ENCODE data around the gene FIGNL2.

Gene FIGNL2

DNA sequence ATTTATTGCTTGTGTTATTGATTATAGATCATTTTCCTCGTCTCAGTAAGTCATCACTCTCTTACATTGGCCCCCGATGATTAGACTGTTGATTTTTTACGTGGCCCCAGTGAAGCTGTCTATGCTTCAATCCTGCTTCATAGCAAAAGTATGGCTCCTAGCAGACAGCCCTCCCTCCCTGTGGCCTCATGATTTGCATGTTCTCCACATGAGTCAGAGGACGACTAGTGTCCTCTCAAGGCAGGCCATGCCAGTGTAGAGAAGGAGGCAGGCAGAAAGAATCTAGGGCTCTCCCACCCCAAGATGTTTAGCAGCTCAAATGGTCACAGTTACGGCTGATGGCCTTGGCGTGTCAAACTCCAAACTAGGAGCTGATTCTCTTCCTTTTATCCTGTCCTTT is 59.6 kb downstream of the FIGNL2 start:
- Histone ChIP-seq H3K9me3 (ENCODE audit: control insufficient read depth, low read length) (no peaks in the 10 kb centered on the region), H3K36me3 (ENCODE audit: control insufficient read depth, insufficient read depth, low read length) (no peaks in the 10 kb centered on the region), H3K4me1 (ENCODE audit: control insufficient read depth, insufficient read depth, low read length, poor library complexity, severe bottlenecking) (peaks cover 10% of the 10 kb centered on the region), H3K4me3 (ENCODE audit: extremely low read depth, insufficient read depth, low read length, poor library complexity, severe bottlenecking) (no peak overlapping the region), H3K27ac (ENCODE audit: low read depth, low read length, severe bottlenecking) (no peak overlapping the region)
- 72 to 85% methylated on average over 3 to 4 of the region's 6 CpGs for WGBS, 2 experiments (ENCODE audit: insufficient coverage in 2 of 2)

DNA sequence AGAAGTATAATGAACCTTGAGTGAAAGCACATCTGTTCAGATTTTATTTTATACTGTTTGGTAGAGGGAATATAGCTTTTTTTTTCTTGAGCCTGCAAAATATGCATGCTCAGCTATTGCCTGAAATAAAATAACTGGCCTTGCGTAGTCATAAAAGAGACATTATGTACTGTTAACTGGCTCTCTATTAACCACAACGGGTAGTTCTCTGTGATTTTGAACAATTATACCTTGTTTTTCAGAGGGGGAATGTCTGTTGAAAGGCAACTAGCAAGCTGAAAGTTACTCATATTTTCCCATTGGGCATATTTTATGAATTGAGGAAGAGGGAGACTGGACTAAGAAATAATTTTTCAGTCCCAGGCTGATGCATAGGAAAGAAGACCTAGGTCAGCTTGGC is 62.6 kb downstream of the FIGNL2 start:
- H3K36me3 ChIP-seq (ENCODE audit: control insufficient read depth, insufficient read depth, low read length) = no peaks in the 10 kb centered on the region
- H3K4me1 ChIP-seq (ENCODE audit: control insufficient read depth, insufficient read depth, low read length, poor library complexity, severe bottlenecking) = peaks cover 10% of the 10 kb centered on the region
- H3K4me3 ChIP-seq (ENCODE audit: extremely low read depth, insufficient read depth, low read length, poor library complexity, severe bottlenecking) = no peak overlapping the region
- H3K27ac ChIP-seq (ENCODE audit: low read depth, low read length, severe bottlenecking) = no peak overlapping the region
- H3K9me3 ChIP-seq (ENCODE audit: control insufficient read depth, low read length) = no peaks in the 10 kb centered on the region
- 92 to 100% methylated on average over 1 to 2 of the region's 2 CpGs for WGBS, 2 experiments (ENCODE audit: insufficient coverage in 2 of 2)

DNA sequence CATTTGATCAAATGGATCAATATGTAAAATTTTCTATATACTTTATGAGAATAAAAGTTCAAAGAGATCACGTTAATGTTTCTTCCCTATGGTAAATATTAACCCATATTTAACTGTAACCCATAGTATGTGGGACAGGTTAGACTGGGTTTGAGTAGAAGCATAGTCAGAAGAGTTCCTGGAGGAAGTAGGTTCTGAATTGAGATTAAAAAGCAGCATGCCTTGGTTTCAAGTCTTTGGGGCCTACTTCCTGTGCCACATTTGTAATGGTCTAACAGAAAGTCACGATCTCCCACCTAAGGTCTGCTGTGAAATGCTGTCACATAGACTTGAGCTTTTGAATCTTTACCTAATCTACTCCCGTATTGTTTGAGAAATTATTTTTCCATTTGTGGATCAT is 63.8 kb downstream of the FIGNL2 start:
- no peak overlapping the region for H3K27ac ChIP-seq (ENCODE audit: low read depth, low read length, severe bottlenecking)
- H3K4me1 ChIP-seq (ENCODE audit: control insufficient read depth, insufficient read depth, low read length, poor library complexity, severe bottlenecking) = peaks cover 10% of the 10 kb centered on the region
- no peaks in the 10 kb centered on the region for H3K9me3 ChIP-seq (ENCODE audit: control insufficient read depth, low read length)
- no peak overlapping the region for H3K4me3 ChIP-seq (ENCODE audit: extremely low read depth, insufficient read depth, low read length, poor library complexity, severe bottlenecking)
- no peaks in the 10 kb centered on the region for H3K36me3 ChIP-seq (ENCODE audit: control insufficient read depth, insufficient read depth, low read length)
- WGBS, 2 experiments (ENCODE audit: insufficient coverage in 2 of 2) = 86 to 100% methylated on average over 1 to 2 of the region's 3 CpGs

DNA sequence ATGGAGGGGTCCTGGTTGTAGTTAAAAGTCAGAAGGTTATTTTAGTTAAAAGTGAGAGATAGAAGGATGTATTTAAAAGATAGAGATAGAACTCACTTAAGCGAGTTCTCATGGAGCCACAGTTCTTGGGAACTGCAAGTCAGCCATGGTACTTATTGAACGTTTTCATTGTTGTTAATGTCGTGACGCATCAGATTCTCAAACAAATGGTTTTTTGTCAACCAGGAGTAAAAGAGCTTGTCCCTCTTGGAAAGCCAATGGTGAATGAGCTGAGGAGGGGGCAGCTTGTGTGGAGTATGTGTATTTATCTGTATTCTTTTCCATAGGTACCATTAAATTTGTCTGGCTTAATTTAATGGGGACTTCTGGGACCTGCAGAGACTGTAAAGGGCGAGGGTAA is 68.6 kb downstream of the FIGNL2 start:
- no peak overlapping the region for H3K27ac ChIP-seq (ENCODE audit: low read depth, low read length, severe bottlenecking)
- no peaks in the 10 kb centered on the region for H3K36me3 ChIP-seq (ENCODE audit: control insufficient read depth, insufficient read depth, low read length)
- no peaks in the 10 kb centered on the region for H3K9me3 ChIP-seq (ENCODE audit: control insufficient read depth, low read length)
- no peaks in the 10 kb centered on the region for H3K4me1 ChIP-seq (ENCODE audit: control insufficient read depth, insufficient read depth, low read length, poor library complexity, severe bottlenecking)
- WGBS, 2 experiments (ENCODE audit: insufficient coverage in 2 of 2) = 93 to 96% methylated on average over 4 to 5 of the region's 5 CpGs
- H3K4me3 ChIP-seq (ENCODE audit: extremely low read depth, insufficient read depth, low read length, poor library complexity, severe bottlenecking) = no peak overlapping the region

DNA sequence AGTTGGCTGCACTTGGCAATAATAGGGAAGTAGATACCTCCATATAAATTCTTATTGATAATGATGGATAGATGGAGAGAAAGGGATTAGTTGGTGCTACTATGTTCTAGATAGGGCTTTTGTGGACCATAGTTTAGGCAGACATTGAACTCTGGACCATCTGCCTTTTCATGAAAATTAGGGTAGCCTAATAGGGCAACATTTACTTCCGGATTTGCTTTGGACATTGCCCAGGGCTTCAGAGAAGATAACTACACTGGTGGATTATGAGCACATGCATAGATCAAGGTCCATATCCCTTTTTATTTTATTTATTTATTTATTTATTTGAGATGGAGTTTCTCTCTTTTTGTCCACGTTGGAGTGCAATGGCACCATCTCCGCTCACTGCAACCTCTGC is 70.5 kb downstream of the FIGNL2 start:
- 90% methylated on average over 2 of the region's 3 CpGs; no CpG with 5 or more reads in 1 of the 2 experiments for WGBS, 2 experiments (ENCODE audit: insufficient coverage in 2 of 2)
- no peaks in the 10 kb centered on the region for H3K9me3 ChIP-seq (ENCODE audit: control insufficient read depth, low read length)
- no peaks in the 10 kb centered on the region for H3K4me1 ChIP-seq (ENCODE audit: control insufficient read depth, insufficient read depth, low read length, poor library complexity, severe bottlenecking)
- no peak overlapping the region for H3K27ac ChIP-seq (ENCODE audit: low read depth, low read length, severe bottlenecking)
- no peaks in the 10 kb centered on the region for H3K36me3 ChIP-seq (ENCODE audit: control insufficient read depth, insufficient read depth, low read length)
- H3K4me3 ChIP-seq (ENCODE audit: extremely low read depth, insufficient read depth, low read length, poor library complexity, severe bottlenecking) = no peak overlapping the region

DNA sequence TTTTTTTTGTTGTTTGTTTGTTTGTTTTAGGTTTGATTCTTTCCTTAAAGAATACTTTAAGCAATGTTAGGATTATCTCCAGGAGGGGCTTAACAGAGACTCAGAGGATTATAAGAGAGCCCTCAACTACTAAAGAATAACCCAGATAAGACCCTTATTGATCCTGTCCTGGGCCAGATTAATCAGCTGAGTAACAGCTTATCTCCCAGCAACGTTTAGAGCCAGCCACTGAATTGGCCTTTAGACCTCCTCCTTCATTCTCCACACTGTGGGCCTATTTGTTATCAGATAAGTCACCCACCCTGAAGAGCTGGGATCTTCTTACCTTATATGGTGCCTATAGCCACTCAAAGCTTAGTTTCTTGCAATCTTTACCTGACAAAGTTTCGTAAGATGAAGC is 71.1 kb downstream of the FIGNL2 start:
- no peaks in the 10 kb centered on the region for H3K4me1 ChIP-seq (ENCODE audit: control insufficient read depth, insufficient read depth, low read length, poor library complexity, severe bottlenecking)
- 50 to 55% methylated on average over 1 of the region's 2 CpGs for WGBS, 2 experiments (ENCODE audit: insufficient coverage in 2 of 2)
- no peak overlapping the region for H3K27ac ChIP-seq (ENCODE audit: low read depth, low read length, severe bottlenecking)
- H3K36me3 ChIP-seq (ENCODE audit: control insufficient read depth, insufficient read depth, low read length) = no peaks in the 10 kb centered on the region
- no peak overlapping the region for H3K4me3 ChIP-seq (ENCODE audit: extremely low read depth, insufficient read depth, low read length, poor library complexity, severe bottlenecking)
- no peaks in the 10 kb centered on the region for H3K9me3 ChIP-seq (ENCODE audit: control insufficient read depth, low read length)

DNA sequence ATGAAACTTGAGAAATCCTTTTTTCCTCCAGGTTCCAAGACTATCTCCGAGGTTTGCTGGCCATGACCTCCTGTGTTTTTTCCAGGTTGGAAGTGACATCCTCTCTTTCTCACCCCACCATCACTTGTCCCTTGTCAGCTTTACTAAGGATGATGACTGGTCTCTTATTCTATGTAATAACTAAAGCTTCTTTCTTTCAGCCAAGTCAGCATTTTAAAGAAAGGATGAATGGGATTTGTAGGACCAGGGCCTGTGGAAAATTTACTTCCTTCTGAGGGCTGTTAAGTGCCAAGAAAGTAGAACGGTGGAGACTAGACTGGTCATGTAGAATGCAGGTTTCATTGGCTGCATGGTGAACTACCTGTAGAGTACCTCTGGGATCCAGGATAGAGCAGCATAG is 73.6 kb downstream of the FIGNL2 start:
- no peak overlapping the region for H3K27ac ChIP-seq (ENCODE audit: low read depth, low read length, severe bottlenecking)
- H3K4me1 ChIP-seq (ENCODE audit: control insufficient read depth, insufficient read depth, low read length, poor library complexity, severe bottlenecking) = no peaks in the 10 kb centered on the region
- H3K9me3 ChIP-seq (ENCODE audit: control insufficient read depth, low read length) = no peaks in the 10 kb centered on the region
- H3K36me3 ChIP-seq (ENCODE audit: control insufficient read depth, insufficient read depth, low read length) = no peaks in the 10 kb centered on the region
- WGBS, 2 experiments (ENCODE audit: insufficient coverage in 2 of 2) = 82 to 100% methylated on average over 2 of the region's 2 CpGs
- no peak overlapping the region for H3K4me3 ChIP-seq (ENCODE audit: extremely low read depth, insufficient read depth, low read length, poor library complexity, severe bottlenecking)

DNA sequence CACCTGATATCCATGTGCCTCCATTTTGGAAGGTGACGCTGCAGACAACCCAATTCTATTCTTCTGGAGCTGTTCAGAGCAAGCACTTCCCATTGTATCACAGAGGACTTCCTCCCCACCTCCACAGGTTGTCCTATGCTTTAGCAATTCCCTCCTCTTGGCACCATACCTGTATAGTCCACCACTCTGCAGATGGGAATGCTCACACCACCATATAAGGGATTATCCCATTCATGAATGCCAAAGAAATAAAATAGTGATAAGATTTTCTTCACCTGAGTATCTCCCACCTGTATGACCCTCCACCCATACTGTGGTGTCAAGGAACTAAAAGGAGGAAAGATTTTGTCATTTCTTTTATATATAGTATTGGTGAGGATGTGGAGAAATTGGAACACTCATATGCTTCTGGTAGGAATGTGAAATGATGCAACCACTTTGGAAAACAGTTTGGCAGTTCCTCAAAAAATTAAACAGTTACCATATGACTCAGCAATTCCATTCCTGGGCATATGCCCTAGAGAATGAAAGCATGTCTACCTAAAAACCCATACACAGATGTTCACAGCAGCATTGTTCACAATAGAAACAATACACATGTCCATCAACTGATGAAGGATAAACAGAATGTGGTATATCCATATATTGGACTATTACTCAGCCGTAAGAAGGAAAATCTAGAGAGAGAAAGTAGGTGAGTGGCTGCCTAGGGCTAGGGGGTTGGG is 75.2 kb downstream of the FIGNL2 start:
- H3K27ac ChIP-seq (ENCODE audit: low read depth, low read length, severe bottlenecking) = no peak overlapping the region
- WGBS, 2 experiments (ENCODE audit: insufficient coverage in 2 of 2) = 92% methylated on average over 2 of the region's 2 CpGs; no CpG with 5 or more reads in 1 of the 2 experiments
- H3K4me3 ChIP-seq (ENCODE audit: extremely low read depth, insufficient read depth, low read length, poor library complexity, severe bottlenecking) = no peak overlapping the region
- H3K4me1 ChIP-seq (ENCODE audit: control insufficient read depth, insufficient read depth, low read length, poor library complexity, severe bottlenecking) = no peaks in the 10 kb centered on the region
- no peaks in the 10 kb centered on the region for H3K9me3 ChIP-seq (ENCODE audit: control insufficient read depth, low read length)
- no peaks in the 10 kb centered on the region for H3K36me3 ChIP-seq (ENCODE audit: control insufficient read depth, insufficient read depth, low read length)

DNA sequence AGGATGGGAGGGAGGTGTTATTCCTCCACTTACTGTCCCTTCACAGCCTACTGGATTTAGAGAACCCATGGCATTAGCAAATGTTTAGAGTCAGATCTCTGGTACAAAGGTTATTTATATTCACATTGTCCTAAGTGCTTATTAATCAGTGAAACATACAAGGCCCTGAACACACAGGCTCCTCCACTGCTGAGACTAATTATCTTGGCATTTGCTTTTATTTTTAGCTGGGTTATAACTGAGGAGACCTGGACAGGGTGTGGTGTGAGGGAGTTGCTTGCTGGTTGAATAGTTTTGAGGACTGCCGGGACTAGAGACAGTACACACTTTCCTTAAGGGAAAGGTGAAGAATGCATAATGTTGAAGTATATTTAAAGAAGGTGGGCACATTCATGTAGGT is 77.5 kb downstream of the FIGNL2 start:
- whole genome bisulfite sequencing, 2 experiments (ENCODE audit: insufficient coverage in 2 of 2) = 83 to 100% methylated on average over 1 of the region's 1 CpG
- H3K4me1 ChIP-seq (ENCODE audit: control insufficient read depth, insufficient read depth, low read length, poor library complexity, severe bottlenecking) = no peaks in the 10 kb centered on the region
- no peaks in the 10 kb centered on the region for H3K9me3 ChIP-seq (ENCODE audit: control insufficient read depth, low read length)
- no peak overlapping the region for H3K4me3 ChIP-seq (ENCODE audit: extremely low read depth, insufficient read depth, low read length, poor library complexity, severe bottlenecking)
- no peaks in the 10 kb centered on the region for H3K36me3 ChIP-seq (ENCODE audit: control insufficient read depth, insufficient read depth, low read length)
- H3K27ac ChIP-seq (ENCODE audit: low read depth, low read length, severe bottlenecking) = no peak overlapping the region

Measured in mesodermal cell (in vitro differentiated cells).